Measurements from ENCODE around the gene STN1.
A peak's percentile ranks its signal among the peaks of the same experiment; 100 is the strongest.
"Not testable (repeated sequence)": the region's sequence is repeated elsewhere in the genome, so short reads cannot be mapped to it uniquely, and the experiment has no call there.

Gene STN1

GRCh38 chr10:103849880-103850571 lies 68.0 kb downstream of the STN1 start:
- TF ChIP-seq CTCF (IDR thresholded peaks at IDR 0.05): no peak
- no peak for DNase-seq (ENCODE audit: low spot score)
- Histone ChIP-seq H3K27ac (peak overlapping the region; percentile 63 to 86), H3K4me3 (peak overlapping the region; percentile 55)

- TF ChIP-seq CTCF (IDR thresholded peaks at IDR 0.05): no peak
- Histone ChIP-seq H3K4me3 (peak overlapping the region; percentile 55), H3K27ac (peak overlapping the region; percentile 63 to 86)
- no peak for DNase-seq (ENCODE audit: low spot score)
Observed at GRCh38 chr10:103849212-103849877, 68.6 kb downstream of the STN1 start.

GRCh38 chr10:103847909-103848468 lies 70.0 kb downstream of the STN1 start:
- Histone ChIP-seq H3K27ac (peak overlapping the region in 1 of 2 donors; percentile 10), H3K4me3 (no peak overlapping the region)
- no peak for TF ChIP-seq CTCF (IDR thresholded peaks at IDR 0.05)
- DNase-seq (ENCODE audit: low spot score): no peak

- TF ChIP-seq CTCF (IDR thresholded peaks at IDR 0.05): no peak
- DNase-seq (ENCODE audit: low spot score): no peak
- Histone ChIP-seq H3K4me3 (no peak overlapping the region), H3K27ac (no peak overlapping the region)
Observed at GRCh38 chr10:103847346-103847745, 70.6 kb downstream of the STN1 start.

GRCh38 chr10:103845972-103846371 lies 72.0 kb downstream of the STN1 start:
- no peak for TF ChIP-seq CTCF (IDR thresholded peaks at IDR 0.05)
- no peak for DNase-seq (ENCODE audit: low spot score)
- H3K27ac ChIP-seq: peak overlapping the region in 1 of 2 donors; percentile 51
- H3K4me3 ChIP-seq: no peak overlapping the region

GRCh38 chr10:103845346-103845745 lies 72.6 kb downstream of the STN1 start:
- H3K27ac ChIP-seq: peak overlapping the region in 1 of 2 donors; percentile 51
- not testable (repeated sequence) for H3K4me3 ChIP-seq
- DNase-seq (ENCODE audit: low spot score): peak; percentile 2

GRCh38 chr10:103843854-103844570 lies 74.0 kb downstream of the STN1 start:
- Histone ChIP-seq H3K4me3 (no peak overlapping the region), H3K27ac (peak overlapping the region; percentile 81 to 85)
- no peak for TF ChIP-seq CTCF (IDR thresholded peaks at IDR 0.05)
- peak; percentile 82 for DNase-seq (ENCODE audit: low spot score)
